NT2/D1 (cell line): ENCODE results near the gene SPATA19.

Experiments
- SUZ12 ChIP-seq: IDR thresholded peaks from 2 replicates; pipeline ENCODE4 v1.6.1; 2011; ENCODE audit not compliant: insufficient read length, insufficient read depth; ENCODE audit errors: extremely low read depth
- YY1 ChIP-seq: IDR thresholded peaks from 2 replicates; pipeline ENCODE4 v1.6.1; 2011; ENCODE audit not compliant: insufficient read length, insufficient read depth

- TF ChIP-seq YY1 (no peak), SUZ12 (no peak)
These were observed 26.2 kb downstream of the SPATA19 start for GRCh38 chr11:133819114-133819513.
